SK-N-MC (cell line): Measurements from ENCODE around the gene CKAP2.
A peak's percentile ranks its signal among the peaks of the same experiment; 100 is the strongest.

Experiments used
- DNase-seq: peaks from one replicate; pipeline ENCODE4 v3.0.0-alpha.2; 2011; ENCODE audit warnings: low read depth, low spot score
- H3K27ac ChIP-seq: fragments of 200-600 bp; sonication (generic); 2 replicates; pipeline ENCODE4 v1.5.1; 2016; ENCODE audit warnings: mixed run types
- H3K36me3 ChIP-seq: fragments of 200-600 bp; sonication (generic); 2 replicates; pipeline ENCODE4 v1.6.1; 2017; ENCODE audit warnings: antibody characterized with exemption, low read length, mixed read lengths; ENCODE audit not compliant: insufficient read depth
- H3K4me3 ChIP-seq: fragments of 200-600 bp; sonication (generic); 2 replicates; pipeline ENCODE4 v1.5.1; 2016
- H3K9ac ChIP-seq: fragments of 200-600 bp; sonication (generic); 2 replicates; pipeline ENCODE4 v1.8.0; 2017; ENCODE audit warnings: mixed run types, mixed read lengths; ENCODE audit not compliant: insufficient read length
- H3K9me3 ChIP-seq: fragments of 200-600 bp; sonication (generic); 2 replicates; pipeline ENCODE4 v1.6.1; 2017; ENCODE audit warnings: low read depth, mild to moderate bottlenecking, antibody characterized with exemption, low read length, moderate library complexity, mixed read lengths
- EZH2 ChIP-seq: fragments of 200-600 bp; sonication (generic); IDR thresholded peaks from one replicate; pipeline ENCODE4 v1.6.1; 2017; ENCODE audit warnings: antibody characterized with exemption
- FOXP2 ChIP-seq: optimal IDR thresholded peaks from 2 replicates; pipeline ENCODE3; 2011; ENCODE audit warnings: mild to moderate bottlenecking, moderate library complexity; ENCODE audit not compliant: insufficient read depth; ENCODE audit errors: extremely low read length, control extremely low read depth
- POLR2AphosphoS5 ChIP-seq: IDR thresholded peaks from 2 replicates; pipeline ENCODE4 v1.6.1; 2012; ENCODE audit warnings: mild to moderate bottlenecking, low read depth, low read length, borderline replicate concordance

Gene CKAP2

GRCh38 chr13:52447815-52448552 lies 7.3 kb upstream of the CKAP2 start:
- Histone ChIP-seq H3K36me3 (peaks cover 12% of the 10 kb centered on the region), H3K9ac (no peak overlapping the region), H3K4me3 (peak overlapping the region; percentile 94), H3K27ac (0 out of 2 replicates have a peak overlapping the region, but pooled peaks have one; percentile 36), H3K9me3 (no peaks in the 10 kb centered on the region)
- DNase-seq, result no peak
- TF ChIP-seq FOXP2 (no peak), POLR2AphosphoS5 (no peak), EZH2 (no peak)

- Histone ChIP-seq H3K4me3 (peak overlapping the region; percentile 94), H3K9me3 (no peaks in the 10 kb centered on the region), H3K9ac (peak overlapping the region; percentile 98), H3K36me3 (peaks cover 12% of the 10 kb centered on the region), H3K27ac (peak overlapping the region; percentile 89)
- DNase-seq, result no peak
- TF ChIP-seq POLR2AphosphoS5 (no peak), EZH2 (no peak), FOXP2 (no peak)
Measured at GRCh38 chr13:52449331-52450011, 5.8 kb upstream of the CKAP2 start.

- peak within 1 kb of the TSS; percentile 89 for H3K27ac ChIP-seq
- no peak for DNase-seq
- TF ChIP-seq POLR2AphosphoS5 (peak; percentile 80), FOXP2 (peak; percentile 58), EZH2 (no peak)
Measured at GRCh38 chr13:52450012-52450792, 5.1 kb upstream of the CKAP2 start, which contains the start of gene VPS36. TSS of gene VPS36 (minus strand) at chr13:52450634. CDS start at chr13:52450594, 40 bp downstream.

GRCh38 chr13:52450793-52451116 lies 4.5 kb upstream of the CKAP2 start:
- H3K27ac ChIP-seq, result no peak overlapping the region
- H3K9me3 ChIP-seq, result no peaks in the 10 kb centered on the region
- no peak for TF ChIP-seq POLR2AphosphoS5
- TF ChIP-seq FOXP2, result no peak
- peak overlapping the region; percentile 46 for H3K9ac ChIP-seq
- H3K36me3 ChIP-seq, result peaks cover 5% of the 10 kb centered on the region; the same call in 1 of the 2 replicates
- H3K4me3 ChIP-seq, result peak overlapping the region; percentile 94
- DNase-seq, result no peak

More at GRCh38 chr13:52450012-52450792, 5.1 kb upstream of the CKAP2 start, which contains the start of gene VPS36:
- Histone ChIP-seq H3K4me3 (peak within 1 kb of the TSS; percentile 94), H3K9me3 (no peaks in the 10 kb centered on the region), H3K9ac (peak within 1 kb of the TSS; percentile 98), H3K36me3 (peaks cover 5% of the 10 kb centered on the region)

GRCh38 chr13:52451135-52451804 lies 4.0 kb upstream of the CKAP2 start:
- H3K36me3 ChIP-seq, result peaks cover 3% of the 10 kb centered on the region
- peak overlapping the region; percentile 94 for H3K4me3 ChIP-seq
- no peak overlapping the region for H3K9ac ChIP-seq
- DNase-seq, result no peak
- no peaks in the 10 kb centered on the region for H3K9me3 ChIP-seq
- TF ChIP-seq POLR2AphosphoS5, result no peak
- TF ChIP-seq FOXP2, result no peak
- TF ChIP-seq EZH2, result no peak
- no peak overlapping the region for H3K27ac ChIP-seq

GRCh38 chr13:52452470-52452869 lies 2.8 kb upstream of the CKAP2 start:
- H3K36me3 ChIP-seq, result peaks cover 13% of the 10 kb centered on the region
- no peaks in the 10 kb centered on the region for H3K9me3 ChIP-seq
- no peak for TF ChIP-seq FOXP2
- TF ChIP-seq POLR2AphosphoS5, result no peak
- TF ChIP-seq EZH2, result no peak
- DNase-seq, result no peak
- H3K9ac ChIP-seq, result no peak overlapping the region
- H3K27ac ChIP-seq, result no peak overlapping the region
- H3K4me3 ChIP-seq, result no peak overlapping the region

GRCh38 chr13:52454459-52454819 lies 839 bp upstream of the CKAP2 start:
- no peak for DNase-seq
- Histone ChIP-seq H3K4me3 (peak overlapping the region; percentile 86), H3K9me3 (no peaks in the 10 kb centered on the region), H3K36me3 (peaks cover 29% of the 10 kb centered on the region), H3K27ac (no peak overlapping the region; the same call in 1 of the 2 replicates), H3K9ac (peak overlapping the region; percentile 85)
- TF ChIP-seq POLR2AphosphoS5, result no peak
- TF ChIP-seq FOXP2, result no peak
- no peak for TF ChIP-seq EZH2

- Histone ChIP-seq H3K27ac (peak overlapping the region; percentile 84), H3K4me3 (peak overlapping the region; percentile 86), H3K9me3 (no peaks in the 10 kb centered on the region), H3K36me3 (peaks cover 41% of the 10 kb centered on the region), H3K9ac (peak overlapping the region; percentile 85)
- no peak for DNase-seq
- TF ChIP-seq FOXP2, result no peak
- TF ChIP-seq POLR2AphosphoS5, result peak; percentile 21; the same call in 1 of the 2 replicates
Measured at GRCh38 chr13:52455677-52456041, 381 bp downstream of the CKAP2 start.

- Histone ChIP-seq H3K9me3 (no peaks in the 10 kb centered on the region), H3K27ac (no peak overlapping the region), H3K36me3 (peaks cover 81% of the 10 kb centered on the region), H3K9ac (no peak overlapping the region), H3K4me3 (no peak overlapping the region)
- TF ChIP-seq EZH2 (no peak), POLR2AphosphoS5 (no peak), FOXP2 (no peak)
- no peak for DNase-seq
Measured at GRCh38 chr13:52459668-52460067, 4.4 kb downstream of the CKAP2 start.
